ENCODE measurements around the gene ZSWIM5. TPM values are rescaled to one million over a fixed set of nuclear protein-coding genes. Genes with fewer than 3 reads are reported as not detected.
"Not testable (repeated sequence)": the region's sequence is repeated elsewhere in the genome, so short reads cannot be mapped to it uniquely, and the experiment has no call there.

Gene ZSWIM5
- total RNA-seq, 1 donor from 2014 or later = 4.4 TPM

DNA sequence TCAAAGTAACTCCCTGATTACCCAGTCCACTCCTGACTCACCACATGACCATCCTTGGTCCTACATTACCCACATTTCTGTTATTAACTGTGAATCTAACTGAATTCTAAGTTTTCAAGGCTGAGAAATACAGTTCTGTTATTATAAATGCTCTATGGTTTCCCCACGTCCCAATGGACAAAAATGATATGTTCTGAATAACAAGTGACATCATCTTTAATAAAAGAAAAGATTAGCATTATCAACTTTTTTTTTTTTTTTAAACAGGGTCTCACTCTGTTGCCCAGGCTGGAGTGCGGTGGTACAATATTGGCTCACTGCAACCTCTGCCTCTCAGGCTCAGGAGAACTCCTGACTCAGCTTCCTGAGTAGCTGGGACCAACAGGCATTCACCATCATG lies 59.6 kb downstream of the ZSWIM5 start:
- DNase-seq (ENCODE audit: low spot score) = no peak

DNA sequence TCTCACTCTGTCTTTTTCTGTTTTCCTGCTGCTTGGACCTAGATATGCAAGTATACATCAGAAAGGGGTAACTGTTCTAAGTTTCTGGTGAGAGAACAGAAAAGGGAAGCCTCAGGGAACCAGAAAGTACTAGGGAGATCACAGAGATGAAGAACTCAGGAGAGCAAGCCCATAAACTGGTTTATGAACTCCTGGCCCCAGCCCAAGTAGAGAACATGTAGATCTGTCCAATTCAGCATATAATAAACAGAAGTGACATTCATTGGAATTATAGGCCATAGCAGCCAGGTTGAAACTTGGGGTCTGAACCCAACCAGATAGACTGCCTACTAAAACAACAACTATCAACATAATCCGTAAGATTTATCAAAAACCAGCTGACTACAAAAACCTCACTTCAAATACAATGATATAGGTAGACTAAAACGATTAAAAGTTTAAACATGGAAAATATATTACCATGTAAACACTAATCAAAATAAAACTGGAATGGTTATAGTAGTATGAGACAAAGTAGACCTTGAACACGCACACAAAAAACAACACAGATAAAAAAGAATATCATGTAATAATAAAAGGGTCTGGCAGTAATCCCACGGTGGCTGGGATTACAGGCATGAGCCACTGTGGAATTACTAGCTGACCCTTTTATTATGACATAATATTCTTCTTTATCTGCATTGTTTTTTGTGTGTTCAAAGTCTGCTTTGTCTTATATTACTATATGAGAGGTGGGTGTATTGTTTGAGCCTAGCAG lies 65.0 kb downstream of the ZSWIM5 start:
- DNase-seq (ENCODE audit: low spot score) = no peak

DNA sequence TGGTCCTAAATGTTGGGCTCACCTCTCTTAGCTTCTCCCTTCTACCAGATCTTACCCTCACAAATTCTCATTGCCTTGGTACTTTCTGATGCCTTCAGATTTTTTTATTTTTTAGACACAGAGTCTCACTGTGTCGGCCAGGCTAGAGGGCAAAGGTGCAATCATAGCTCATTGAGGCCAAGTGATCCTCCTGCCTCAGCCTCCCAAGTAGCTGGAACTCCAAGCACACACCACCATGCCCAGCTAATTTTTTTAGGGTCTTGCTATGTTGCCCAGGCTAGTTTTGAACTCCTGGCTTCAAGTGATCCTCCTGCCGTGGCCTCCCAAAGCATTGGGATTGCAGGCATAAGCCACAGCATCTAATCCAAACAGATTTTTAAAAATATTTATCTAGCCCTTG lies 69.4 kb downstream of the ZSWIM5 start:
- DNase-seq (ENCODE audit: low spot score) = no peak

- no peak for DNase-seq (ENCODE audit: low spot score)
These were observed 71.1 kb downstream of the ZSWIM5 start for GRCh38 chr1:45135316-45135715.

DNA sequence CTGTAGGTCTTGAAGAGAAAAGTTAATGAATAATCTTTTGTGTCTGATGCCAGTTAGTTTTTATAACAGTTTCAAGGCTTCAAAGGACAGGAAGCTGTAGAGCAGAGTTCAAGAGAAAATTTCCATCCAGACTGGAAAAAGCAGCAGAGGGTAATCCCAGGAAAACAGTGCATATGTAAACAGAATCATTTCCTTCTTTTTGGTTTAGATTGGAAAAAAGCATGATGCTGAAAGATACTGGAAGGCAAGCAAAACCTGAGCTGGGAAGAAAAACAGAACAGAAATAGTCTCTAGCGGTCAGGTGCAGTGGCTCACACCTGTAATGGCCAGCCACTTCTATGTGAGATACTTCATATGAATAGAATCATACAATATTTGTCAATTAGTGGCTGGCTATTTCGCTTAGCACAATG lies 71.9 kb downstream of the ZSWIM5 start:
- no peak for DNase-seq (ENCODE audit: low spot score)

DNA sequence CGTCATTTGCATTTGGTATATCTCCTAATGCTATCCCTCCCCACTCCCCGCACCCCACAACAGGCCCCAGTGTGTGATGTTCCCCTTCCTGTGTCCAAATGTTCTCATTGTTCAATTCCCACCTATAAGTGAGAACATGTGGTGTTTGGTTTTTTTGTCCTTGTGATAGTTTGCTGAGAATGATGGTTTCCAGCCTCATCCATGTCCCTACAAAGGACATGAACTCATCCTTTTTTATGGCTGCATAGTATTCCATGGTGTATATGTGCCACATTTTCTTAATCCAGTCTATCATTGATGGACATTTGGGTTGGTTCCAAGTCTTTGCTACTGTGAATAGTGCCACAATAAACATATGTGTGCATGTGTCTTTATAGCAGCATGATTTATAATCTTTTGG lies 73.7 kb downstream of the ZSWIM5 start:
- DNase-seq (ENCODE audit: low spot score) = not testable (repeated sequence)

DNA sequence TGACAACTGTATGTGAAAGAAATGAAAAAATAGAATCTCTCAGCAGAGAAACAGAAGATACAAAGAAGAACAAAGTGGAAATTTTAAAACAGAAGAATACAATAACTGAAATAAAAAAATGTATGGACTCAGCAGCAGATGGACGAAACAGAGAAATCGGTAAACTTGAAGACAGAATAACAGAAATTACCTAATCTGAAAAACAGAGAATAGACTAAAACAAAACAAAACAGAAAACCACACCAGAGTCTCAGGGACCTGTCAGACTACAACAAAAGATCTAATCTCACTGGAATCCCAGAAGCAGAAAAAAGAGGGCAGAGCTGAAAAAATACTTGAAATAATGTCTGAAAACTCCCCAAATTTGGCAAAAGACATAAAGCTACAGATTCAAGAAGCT lies 83.0 kb downstream of the ZSWIM5 start:
- no peak for DNase-seq (ENCODE audit: low spot score)

DNA sequence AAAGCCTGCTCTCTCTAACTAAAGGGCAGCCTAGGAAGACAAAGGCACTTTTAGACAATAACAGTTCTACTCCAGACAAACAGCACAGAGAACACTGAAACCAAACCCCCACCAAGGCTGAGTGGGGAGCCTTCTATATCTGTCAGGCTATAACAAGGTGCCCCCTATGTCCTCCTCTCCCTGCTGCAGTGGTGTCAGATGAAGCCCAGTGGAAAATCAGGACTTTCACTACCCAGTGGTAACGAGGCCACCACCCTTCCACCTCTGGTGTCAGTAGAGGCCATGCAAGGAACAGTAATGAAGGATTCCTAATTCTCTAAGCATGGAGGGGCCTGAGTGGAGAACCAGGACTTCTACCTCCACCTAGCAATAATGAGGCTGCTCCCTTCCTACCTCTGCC lies 83.7 kb downstream of the ZSWIM5 start:
- DNase-seq (ENCODE audit: low spot score) = no peak

DNA sequence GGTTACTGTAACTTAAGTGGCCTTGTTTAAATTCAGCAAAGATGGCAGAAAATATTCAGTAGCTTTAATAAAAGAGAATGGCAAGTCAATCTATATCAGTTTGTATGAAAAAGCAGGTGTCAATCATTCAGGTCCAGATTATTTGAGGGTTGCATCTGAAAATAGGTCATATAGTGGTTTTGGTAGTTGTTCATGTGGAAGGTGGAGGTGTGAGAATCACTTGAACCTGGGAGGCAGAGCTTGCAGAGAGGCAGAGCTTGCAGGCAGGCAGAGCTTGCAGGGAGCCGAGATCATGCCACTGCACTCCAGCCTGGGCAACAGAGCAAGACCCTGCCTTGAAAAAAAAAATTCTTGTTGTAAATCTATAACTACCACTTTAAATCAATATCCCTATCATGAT lies 88.6 kb downstream of the ZSWIM5 start:
- no peak for DNase-seq (ENCODE audit: low spot score)

- no peak for DNase-seq (ENCODE audit: low spot score)
These were observed 89.6 kb downstream of the ZSWIM5 start for GRCh38 chr1:45116820-45117219.

- DNase-seq (ENCODE audit: low spot score) = no peak
These were observed 90.1 kb downstream of the ZSWIM5 start for GRCh38 chr1:45116340-45116739.

GRCh38 chr1:45115198-45115597 lies 91.2 kb downstream of the ZSWIM5 start:
- not testable (repeated sequence) for DNase-seq (ENCODE audit: low spot score)

DNA sequence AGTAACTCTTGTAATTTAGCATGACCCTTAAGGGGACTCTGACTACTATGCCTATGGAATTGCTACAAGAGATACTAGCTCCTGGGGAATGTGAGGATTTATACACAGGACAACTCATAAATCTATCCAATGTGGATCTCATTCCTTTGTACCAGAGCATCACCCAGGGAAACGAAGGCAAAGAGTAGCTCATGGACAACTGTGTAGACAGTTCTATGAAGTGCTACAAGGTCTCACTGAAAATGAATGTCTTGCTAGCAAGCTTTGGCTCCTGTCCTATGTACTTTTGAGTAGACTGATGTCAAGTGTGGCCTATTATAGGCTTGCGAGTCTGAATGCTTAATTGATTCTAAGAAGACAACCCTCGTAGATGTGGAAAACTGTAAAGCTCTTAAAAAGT lies 93.7 kb downstream of the ZSWIM5 start:
- DNase-seq (ENCODE audit: low spot score) = no peak

GRCh38 chr1:45111239-45111638 lies 95.2 kb downstream of the ZSWIM5 start:
- DNase-seq (ENCODE audit: low spot score) = no peak

DNA sequence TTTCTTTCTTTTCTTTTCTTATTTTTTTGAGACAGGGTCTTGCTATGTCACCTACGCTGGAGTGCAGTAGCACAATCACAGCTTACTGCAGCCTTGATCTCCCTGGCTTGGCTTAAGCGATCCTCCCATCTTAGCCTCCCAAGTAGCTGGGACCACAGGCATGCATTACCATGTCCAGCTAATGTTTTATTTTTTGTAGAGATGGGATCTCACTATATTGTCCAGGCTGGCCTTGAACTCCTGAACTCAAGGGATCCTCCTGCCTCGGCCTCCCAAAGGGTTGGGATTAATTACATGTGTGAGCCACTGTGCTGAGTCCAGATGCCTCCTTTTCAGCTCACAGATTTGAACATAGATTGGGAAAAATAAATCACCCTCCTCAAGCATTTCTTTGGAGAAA lies 98.6 kb downstream of the ZSWIM5 start:
- DNase-seq (ENCODE audit: low spot score) = no peak

GRCh38 chr1:45106864-45107263 lies 99.5 kb downstream of the ZSWIM5 start:
- not testable (repeated sequence) for DNase-seq (ENCODE audit: low spot score)

DNA sequence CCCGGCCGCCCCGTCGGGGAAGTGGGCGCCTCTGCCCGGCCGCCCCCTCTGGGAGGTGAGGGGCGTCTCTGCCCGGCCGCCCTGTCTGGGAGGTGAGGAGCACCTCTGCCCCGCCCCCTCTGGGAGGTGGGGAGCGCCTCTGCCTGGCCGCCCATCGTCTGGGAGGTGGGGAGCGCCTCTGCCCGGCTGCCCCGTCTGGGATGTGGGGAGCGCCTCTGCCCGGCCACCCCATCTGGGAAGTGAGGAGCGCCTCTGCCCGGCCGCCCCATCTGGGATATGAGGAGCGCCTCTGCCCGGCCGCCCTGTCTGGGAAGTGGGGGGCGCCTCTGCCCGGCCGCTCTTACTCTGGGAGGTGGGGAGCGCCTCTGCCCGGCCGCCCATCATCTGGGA lies 100.3 kb downstream of the ZSWIM5 start:
- DNase-seq (ENCODE audit: low spot score) = not testable (repeated sequence)

DNA sequence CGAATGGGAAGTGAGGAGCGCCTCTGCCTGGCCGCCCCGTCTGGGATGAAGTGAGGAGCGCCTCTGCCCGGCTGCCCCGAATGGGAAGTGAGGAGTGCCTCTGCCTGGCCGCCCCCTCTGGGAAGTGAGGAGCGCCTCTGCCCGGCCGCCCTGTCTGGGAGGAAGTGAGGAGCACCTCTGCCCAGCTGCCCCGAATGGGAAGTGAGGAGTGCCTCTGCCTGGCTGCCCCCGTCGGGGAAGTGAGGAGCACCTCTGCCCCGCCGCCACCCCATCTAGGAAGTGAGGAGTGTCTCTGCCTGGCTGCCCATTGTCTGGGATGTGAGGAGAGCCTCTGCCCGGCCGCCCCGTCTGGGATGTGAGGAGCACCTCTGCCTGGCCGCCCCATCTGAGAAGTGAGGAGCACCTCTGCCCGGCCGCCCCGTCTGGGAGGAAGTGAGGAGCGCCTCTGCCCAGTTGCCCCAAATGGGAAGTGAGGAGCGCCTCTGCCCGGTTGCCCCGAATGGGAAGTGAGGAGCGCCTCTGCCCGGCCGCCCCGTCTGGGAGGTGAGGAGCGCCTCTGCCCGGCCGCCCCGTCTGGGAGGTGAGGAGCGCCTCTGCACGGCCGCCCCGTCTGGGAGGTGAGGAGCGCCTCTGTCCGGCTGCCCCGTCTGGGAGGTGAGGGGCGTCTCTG lies 100.8 kb downstream of the ZSWIM5 start:
- DNase-seq (ENCODE audit: low spot score) = not testable (repeated sequence)

DNA sequence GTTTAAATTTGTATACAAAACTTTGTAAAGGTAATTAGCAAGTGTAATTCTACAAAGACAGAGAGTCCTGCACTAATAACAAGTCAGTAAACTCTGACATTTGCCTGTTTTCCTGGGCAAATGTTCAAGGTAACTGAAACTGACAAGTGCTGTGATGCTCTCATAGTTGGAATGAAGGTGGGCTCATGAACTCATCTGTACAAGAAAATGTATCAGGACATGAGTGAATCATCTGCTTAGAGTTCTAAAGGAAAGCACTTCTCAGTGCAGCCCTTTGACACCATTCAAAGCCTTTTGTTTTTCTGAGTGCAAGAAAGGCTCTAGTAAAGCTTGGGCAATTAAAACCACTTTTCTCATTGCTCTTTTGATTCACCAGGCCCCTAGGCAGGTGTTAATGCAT lies 102.9 kb downstream of the ZSWIM5 start:
- DNase-seq (ENCODE audit: low spot score) = no peak

DNA sequence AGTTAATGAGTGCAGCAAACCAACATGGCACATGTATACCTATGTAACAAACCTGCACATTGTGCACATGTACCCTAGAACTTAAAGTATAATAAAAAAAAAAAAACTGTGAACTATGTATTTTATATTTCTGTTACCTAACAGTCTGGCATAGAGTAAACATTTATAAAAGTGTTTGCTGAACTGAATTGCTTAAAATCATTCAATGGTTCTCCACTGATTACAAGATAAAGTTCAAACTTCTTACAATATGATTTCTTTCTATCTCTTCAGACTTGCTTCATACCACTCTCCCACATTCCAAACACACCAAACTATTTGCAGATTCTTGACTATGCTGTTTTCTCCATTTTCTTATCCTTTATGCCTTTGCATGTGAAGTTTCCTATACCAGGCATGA lies 104.5 kb downstream of the ZSWIM5 start:
- DNase-seq (ENCODE audit: low spot score) = no peak

GRCh38 chr1:45101528-45101927 lies 104.9 kb downstream of the ZSWIM5 start:
- not testable (repeated sequence) for DNase-seq (ENCODE audit: low spot score)

GRCh38 chr1:45097944-45098343 lies 108.5 kb downstream of the ZSWIM5 start:
- no peak for DNase-seq (ENCODE audit: low spot score)

DNA sequence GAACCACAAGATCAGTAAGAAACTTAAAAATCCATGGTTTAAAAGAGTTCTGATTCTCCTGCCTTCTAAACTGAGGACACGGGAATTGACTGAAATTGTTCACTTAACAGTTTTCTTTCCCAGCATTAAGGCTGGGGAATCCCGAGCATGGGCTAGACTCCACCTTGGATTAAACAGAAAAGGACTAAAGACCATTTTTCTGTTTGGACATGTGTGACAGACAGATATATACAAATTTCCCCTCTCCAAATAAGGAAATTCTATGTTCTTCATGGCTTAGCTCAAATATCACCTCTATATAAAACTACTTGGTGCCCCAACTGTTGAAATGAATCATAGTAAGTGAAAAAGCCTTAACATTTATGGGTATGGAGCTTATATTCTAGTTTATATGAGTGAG lies 109.3 kb downstream of the ZSWIM5 start:
- no peak for DNase-seq (ENCODE audit: low spot score)

DNA sequence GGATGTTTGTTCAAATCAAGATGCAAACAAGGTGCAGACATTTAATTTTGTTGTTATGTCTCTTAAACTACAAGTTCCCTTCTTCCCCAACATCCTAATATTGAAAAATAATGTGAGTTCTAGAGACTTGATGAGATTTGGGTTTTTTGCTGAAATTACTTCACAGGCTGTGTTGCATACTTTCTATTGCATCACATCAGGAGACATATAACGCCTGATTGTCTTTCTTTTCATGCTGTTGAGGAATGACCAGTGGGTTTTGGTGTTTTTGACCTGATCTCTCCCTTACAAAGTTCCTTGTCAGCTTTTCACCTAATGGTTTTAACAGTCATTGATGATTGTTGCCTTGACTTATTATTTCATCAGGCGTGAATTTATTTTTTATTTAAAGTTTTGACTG lies 111.0 kb downstream of the ZSWIM5 start:
- no peak for DNase-seq (ENCODE audit: low spot score)

Measured in ureter (tissue), 1 donor.